Osteoblast (primary cell): ENCODE measurements around the gene ZBTB44. TPM values are rescaled to one million over a fixed set of nuclear protein-coding genes. Genes with fewer than 3 reads are reported as not detected.

ENCODE experiments used
- DNase-seq: peaks from one replicate; pipeline ENCODE4 v3.0.0; 2011; ENCODE audit warnings: low spot score, mixed read lengths; ENCODE audit not compliant: insufficient read length; ENCODE audit errors: missing footprints
- H2AFZ ChIP-seq: 2 replicates; pipeline ENCODE4 v1.6.0; 2011; ENCODE audit warnings: mild to moderate bottlenecking, low read length
- H3K27ac ChIP-seq: 2 replicates; pipeline ENCODE4 v1.5.1; 2011; ENCODE audit warnings: mild to moderate bottlenecking, low read depth, low read length, moderate library complexity
- H3K27me3 ChIP-seq: 2 replicates; pipeline ENCODE4 v1.6.0; 2012; ENCODE audit warnings: mild to moderate bottlenecking, control low read depth, inconsistent platforms, low read length, moderate library complexity; ENCODE audit not compliant: insufficient read depth
- H3K36me3 ChIP-seq: 2 replicates; pipeline ENCODE4 v1.5.1; 2011; ENCODE audit warnings: mild to moderate bottlenecking, low read length, control low read depth, moderate library complexity; ENCODE audit not compliant: insufficient read depth
- H3K4me1 ChIP-seq: 2 replicates; pipeline ENCODE4 v1.5.1; 2011; ENCODE audit warnings: mild to moderate bottlenecking, low read length, control low read depth, moderate library complexity; ENCODE audit not compliant: insufficient read depth
- H3K4me2 ChIP-seq: 2 replicates; pipeline ENCODE4 v1.6.0; 2011; ENCODE audit warnings: mild to moderate bottlenecking, low read length; ENCODE audit not compliant: insufficient read depth
- H3K4me3 ChIP-seq: fragments of 200-600 bp; sonication (generic); 3 replicates; pipeline ENCODE4 v1.5.1; 2012; ENCODE audit warnings: mild to moderate bottlenecking, low read length, inconsistent platforms; ENCODE audit not compliant: insufficient read depth
- H3K79me2 ChIP-seq: 2 replicates; pipeline ENCODE4 v1.6.0; 2012; ENCODE audit warnings: mild to moderate bottlenecking, low read length, control low read depth, inconsistent platforms; ENCODE audit not compliant: insufficient read depth
- H3K9me3 ChIP-seq: 2 replicates; pipeline ENCODE4 v1.5.1; 2011; ENCODE audit warnings: low read depth, low read length, control low read depth
- H4K20me1 ChIP-seq: 2 replicates; pipeline ENCODE4 v1.6.0; 2012; ENCODE audit warnings: mild to moderate bottlenecking, low read length, control low read depth; ENCODE audit not compliant: insufficient read depth
- total RNA-seq: library from RNA; depleted of rRNA; stranded (reverse); fragments of >200 nt; gene quantifications from 2 replicates; pipeline ENCODE4 v1.2.3, GENCODE V29; 2012
- TF ChIP-seq, protein P1 (sequence below): IDR thresholded peaks from 2 replicates; pipeline ENCODE4 v1.5.1; 2011; ENCODE audit warnings: mild to moderate bottlenecking, low read depth, low read length, moderate library complexity; ENCODE audit errors: extremely low read depth

ZBTB44 gene
- total RNA-seq, 1 donor: 50.3 TPM

DNA sequence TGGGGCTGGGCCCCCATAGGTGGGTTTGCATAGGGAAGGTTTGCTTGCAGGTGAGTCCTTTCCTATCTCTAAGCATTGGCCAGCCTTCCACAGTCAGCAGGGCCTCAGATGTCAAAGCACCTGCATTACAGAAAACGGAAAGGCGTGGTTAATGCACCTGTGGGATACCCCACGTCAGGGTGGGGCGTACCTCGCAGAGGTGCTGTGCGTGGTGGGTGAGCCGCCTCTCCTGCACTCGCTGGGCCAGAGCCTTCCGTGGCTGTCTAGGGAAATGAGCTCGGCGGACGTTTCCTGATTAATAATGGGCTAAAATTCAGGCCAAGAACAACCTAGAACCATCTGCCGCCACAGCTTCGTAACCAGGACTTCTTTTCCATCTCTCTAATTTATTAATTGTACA lies 122.8 kb downstream of the ZBTB44 start:
- H3K4me3 ChIP-seq: no peak overlapping the region
- no peaks in the 10 kb centered on the region for H3K9me3 ChIP-seq

DNA sequence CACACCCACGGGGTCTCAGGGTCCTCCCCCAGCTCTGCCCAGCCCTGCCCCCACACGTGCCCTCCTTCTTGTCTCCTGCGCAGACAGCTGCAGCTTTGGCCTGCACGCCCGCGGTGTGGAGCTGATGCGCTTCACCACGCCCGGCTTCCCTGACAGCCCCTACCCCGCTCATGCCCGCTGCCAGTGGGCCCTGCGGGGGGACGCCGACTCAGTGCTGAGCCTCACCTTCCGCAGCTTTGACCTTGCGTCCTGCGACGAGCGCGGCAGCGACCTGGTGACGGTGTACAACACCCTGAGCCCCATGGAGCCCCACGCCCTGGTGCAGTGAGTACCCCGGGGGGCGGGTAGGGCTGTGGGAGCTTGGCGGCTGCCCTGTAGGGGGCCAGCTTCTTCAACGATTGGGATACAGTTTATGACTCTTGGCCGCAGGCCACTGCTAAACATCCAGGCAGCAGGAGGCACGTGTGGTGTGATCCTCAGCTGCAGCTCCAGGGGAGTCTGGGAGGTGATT lies 124.3 kb downstream of the ZBTB44 start:
- Histone ChIP-seq H3K4me2 (no peak overlapping the region), H3K9me3 (no peaks in the 10 kb centered on the region), H2AFZ (no peak overlapping the region), H3K27ac (no peak overlapping the region), H3K27me3 (peaks cover 7% of the 10 kb centered on the region), H3K79me2 (no peaks in the 10 kb centered on the region), H3K4me3 (no peak overlapping the region), H3K36me3 (no peaks in the 10 kb centered on the region), H3K4me1 (no peaks in the 10 kb centered on the region), H4K20me1 (no peaks in the 10 kb centered on the region)
- peak; percentile 51 for DNase-seq
- TF ChIP-seq, protein P1, sequence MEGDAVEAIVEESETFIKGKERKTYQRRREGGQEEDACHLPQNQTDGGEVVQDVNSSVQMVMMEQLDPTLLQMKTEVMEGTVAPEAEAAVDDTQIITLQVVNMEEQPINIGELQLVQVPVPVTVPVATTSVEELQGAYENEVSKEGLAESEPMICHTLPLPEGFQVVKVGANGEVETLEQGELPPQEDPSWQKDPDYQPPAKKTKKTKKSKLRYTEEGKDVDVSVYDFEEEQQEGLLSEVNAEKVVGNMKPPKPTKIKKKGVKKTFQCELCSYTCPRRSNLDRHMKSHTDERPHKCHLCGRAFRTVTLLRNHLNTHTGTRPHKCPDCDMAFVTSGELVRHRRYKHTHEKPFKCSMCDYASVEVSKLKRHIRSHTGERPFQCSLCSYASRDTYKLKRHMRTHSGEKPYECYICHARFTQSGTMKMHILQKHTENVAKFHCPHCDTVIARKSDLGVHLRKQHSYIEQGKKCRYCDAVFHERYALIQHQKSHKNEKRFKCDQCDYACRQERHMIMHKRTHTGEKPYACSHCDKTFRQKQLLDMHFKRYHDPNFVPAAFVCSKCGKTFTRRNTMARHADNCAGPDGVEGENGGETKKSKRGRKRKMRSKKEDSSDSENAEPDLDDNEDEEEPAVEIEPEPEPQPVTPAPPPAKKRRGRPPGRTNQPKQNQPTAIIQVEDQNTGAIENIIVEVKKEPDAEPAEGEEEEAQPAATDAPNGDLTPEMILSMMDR: no peak

More for the DNA sequence above, 122.8 kb downstream of the ZBTB44 start:
- H3K4me2 ChIP-seq: no peak overlapping the region
- H3K4me1 ChIP-seq: no peaks in the 10 kb centered on the region
- DNase-seq: peak; percentile 38
- no peak overlapping the region for H2AFZ ChIP-seq
- TF ChIP-seq, protein P1: no peak
- no peaks in the 10 kb centered on the region for H4K20me1 ChIP-seq
- no peaks in the 10 kb centered on the region for H3K79me2 ChIP-seq
- H3K27me3 ChIP-seq: peaks cover 7% of the 10 kb centered on the region
- H3K36me3 ChIP-seq: no peaks in the 10 kb centered on the region
- no peak overlapping the region for H3K27ac ChIP-seq

DNA sequence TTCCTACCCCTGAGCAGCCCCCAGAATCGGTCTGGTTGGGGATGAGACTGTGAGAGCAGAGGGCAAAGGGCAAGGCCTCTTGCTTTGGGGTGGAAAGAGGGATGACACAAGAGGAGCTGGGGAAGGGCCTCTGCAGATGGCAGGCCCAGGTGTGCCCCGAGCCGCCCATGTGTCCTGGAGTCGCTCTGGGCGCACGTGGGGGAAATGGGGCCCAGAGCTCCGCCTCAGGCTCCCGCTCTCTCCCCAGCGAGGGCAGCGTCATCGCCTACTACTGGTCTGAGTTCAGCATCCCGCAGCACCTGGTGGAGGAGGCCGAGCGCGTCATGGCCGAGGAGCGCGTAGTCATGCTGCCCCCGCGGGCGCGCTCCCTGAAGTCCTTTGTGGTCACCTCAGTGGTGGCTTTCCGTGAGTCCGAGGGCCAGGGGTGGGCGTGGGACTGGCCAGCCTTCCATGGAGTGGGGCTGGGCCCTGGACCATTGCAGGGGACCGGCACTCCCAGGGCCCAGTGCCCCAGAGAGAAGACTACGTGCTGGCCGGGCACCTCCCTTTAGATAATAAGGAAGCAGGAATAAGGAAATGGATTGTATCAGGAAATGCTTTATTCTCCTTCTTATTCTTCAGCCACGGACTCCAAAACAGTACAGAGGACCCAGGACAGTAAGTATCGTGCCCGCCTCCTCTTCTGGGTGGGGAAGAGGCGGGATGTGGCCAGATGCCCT lies 125.1 kb downstream of the ZBTB44 start:
- Histone ChIP-seq H2AFZ (no peak overlapping the region), H3K36me3 (no peaks in the 10 kb centered on the region), H3K27ac (no peak overlapping the region), H3K79me2 (no peaks in the 10 kb centered on the region), H3K27me3 (peaks cover 8% of the 10 kb centered on the region), H3K4me1 (no peaks in the 10 kb centered on the region), H3K4me2 (no peak overlapping the region), H4K20me1 (no peaks in the 10 kb centered on the region), H3K9me3 (no peaks in the 10 kb centered on the region), H3K4me3 (no peak overlapping the region)
- TF ChIP-seq, protein P1: no peak
- DNase-seq: no peak

DNA sequence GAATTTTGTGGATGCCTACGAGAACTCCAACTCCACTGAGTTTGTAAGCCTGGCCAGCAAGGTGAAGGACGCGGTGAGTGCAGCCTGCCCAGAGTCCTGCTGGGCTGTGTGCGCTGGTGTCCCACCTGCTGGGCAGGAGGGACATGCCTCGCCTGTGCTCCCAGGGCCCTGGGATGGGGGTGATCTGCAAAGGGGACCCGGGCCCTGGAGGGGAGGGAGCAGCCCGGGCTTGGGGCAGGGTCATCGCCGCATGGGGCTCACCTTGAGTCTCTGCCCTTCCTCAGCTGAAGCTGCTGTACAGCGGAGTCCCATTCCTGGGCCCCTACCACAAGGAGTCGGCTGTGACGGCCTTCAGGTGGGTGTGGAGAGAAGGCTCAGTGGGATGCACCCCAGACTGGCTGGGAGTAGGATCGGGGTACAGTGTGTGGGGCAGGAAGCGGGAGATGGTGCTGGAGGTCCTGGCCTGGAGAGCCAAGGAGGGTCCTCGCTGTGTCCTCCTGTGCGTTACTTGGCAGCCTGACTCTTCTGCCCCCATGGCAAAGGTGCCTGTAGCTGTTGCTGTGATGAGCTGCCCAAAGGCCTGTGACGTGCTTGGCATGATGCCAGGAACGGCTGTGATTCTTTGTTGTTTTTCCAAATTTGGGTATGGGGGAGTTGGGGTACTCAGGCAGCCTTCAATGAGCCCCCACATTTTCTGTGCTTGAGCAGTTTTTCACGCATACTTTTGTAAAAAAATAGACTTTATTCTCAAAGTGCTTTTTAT lies 126.0 kb downstream of the ZBTB44 start:
- Histone ChIP-seq H3K36me3 (no peaks in the 10 kb centered on the region), H3K4me2 (no peak overlapping the region), H3K9me3 (no peaks in the 10 kb centered on the region), H3K4me3 (no peak overlapping the region), H3K79me2 (no peaks in the 10 kb centered on the region), H2AFZ (no peak overlapping the region), H3K27ac (no peak overlapping the region), H3K4me1 (no peaks in the 10 kb centered on the region), H3K27me3 (peaks cover 17% of the 10 kb centered on the region), H4K20me1 (no peaks in the 10 kb centered on the region)
- peak; percentile 79 for DNase-seq
- TF ChIP-seq, protein P1: no peak
